HG03175 (cell line): ENCODE measurements around the gene PDZRN4.
"Not testable (repeated sequence)": the region's sequence is repeated elsewhere in the genome, so short reads cannot be mapped to it uniquely, and the experiment has no call there.

Experiments
- ATAC-seq: cut with Tn5 transposase; IDR thresholded peaks from one replicate; pipeline ENCODE4 v1.9.1; 2021; ENCODE audit warnings: mild to moderate bottlenecking, moderate library complexity; ENCODE audit not compliant: unreplicated experiment

Gene PDZRN4

GRCh38 chr12:41213107-41213506 is 25.0 kb downstream of the PDZRN4 start:
- ATAC-seq = no peak

- no peak for ATAC-seq
These were observed 25.5 kb downstream of the PDZRN4 start for GRCh38 chr12:41213648-41214047.

GRCh38 chr12:41217727-41218126 is 29.6 kb downstream of the PDZRN4 start:
- no peak for ATAC-seq

- ATAC-seq = no peak
These were observed 32.8 kb downstream of the PDZRN4 start for GRCh38 chr12:41220931-41221330.

GRCh38 chr12:41221491-41221890 is 33.4 kb downstream of the PDZRN4 start:
- ATAC-seq = no peak

- no peak for ATAC-seq
These were observed 35.5 kb downstream of the PDZRN4 start for GRCh38 chr12:41223600-41223999.

GRCh38 chr12:41224066-41224465 is 35.9 kb downstream of the PDZRN4 start:
- no peak for ATAC-seq

- ATAC-seq = no peak
These were observed 37.1 kb downstream of the PDZRN4 start for GRCh38 chr12:41225179-41225578.

- no peak for ATAC-seq
These were observed 40.1 kb downstream of the PDZRN4 start for GRCh38 chr12:41228066-41228820.

- no peak for ATAC-seq
These were observed 42.6 kb downstream of the PDZRN4 start for GRCh38 chr12:41230756-41231155.

GRCh38 chr12:41234692-41235091 is 46.6 kb downstream of the PDZRN4 start:
- no peak for ATAC-seq

GRCh38 chr12:41242603-41243002 is 54.5 kb downstream of the PDZRN4 start:
- ATAC-seq = no peak

- ATAC-seq = no peak
These were observed 60.3 kb downstream of the PDZRN4 start for GRCh38 chr12:41248391-41248790.

GRCh38 chr12:41250748-41251147 is 62.6 kb downstream of the PDZRN4 start:
- no peak for ATAC-seq

GRCh38 chr12:41254004-41254914 is 66.1 kb downstream of the PDZRN4 start:
- ATAC-seq = no peak

- ATAC-seq = not testable (repeated sequence)
These were observed 75.1 kb downstream of the PDZRN4 start for GRCh38 chr12:41263196-41263595.

- ATAC-seq = peak; percentile 46
These were observed 76.2 kb downstream of the PDZRN4 start for GRCh38 chr12:41264281-41264680.

- no peak for ATAC-seq
These were observed 80.9 kb downstream of the PDZRN4 start for GRCh38 chr12:41269056-41269455.

- no peak for ATAC-seq
These were observed 83.4 kb downstream of the PDZRN4 start for GRCh38 chr12:41271489-41271888.

GRCh38 chr12:41274643-41275042 is 86.5 kb downstream of the PDZRN4 start:
- ATAC-seq = no peak

- ATAC-seq = no peak
These were observed 89.2 kb downstream of the PDZRN4 start for GRCh38 chr12:41277100-41277945.
